HCT116 (cell line): ENCODE measurements around the gene HCN2. TPM values are rescaled to one million over a fixed set of nuclear protein-coding genes. Genes with fewer than 3 reads are reported as not detected.

ENCODE experiments used
- ATAC-seq: fragments of 200-7000 bp; cut with Tn5 transposase; 2 replicates; pipeline ENCODE4 v1.9.1; 2020; ENCODE audit warnings: mild to moderate bottlenecking, moderate library complexity
- BruUV-seq: library from RNA; stranded (reverse); fragments of 400-500 nt; replicated peaks from 2 replicates; lab custom pipeline; 2021; lab: Mats Ljungman, UMichigan
- CTCF ChIA-PET: fragments of 300-600 bp; sonication (Branson Sonifier 250); formaldehyde crosslinking; loops from one replicate; lab custom pipeline; 2021; ENCODE audit warnings: antibody characterized with exemption; lab: Charles Lee
- POLR2A ChIA-PET: fragments of 300-600, 350-600 bp; sonication (Branson Sonifier 250); formaldehyde crosslinking; loops from one replicate; lab custom pipeline; 2021; ENCODE audit warnings: antibody characterized with exemption; lab: Charles Lee
- RAD21 ChIA-PET, 2 experiments: fragments of 300-600 bp; sonication (Branson Sonifier 250); formaldehyde crosslinking; loops; one replicate each; lab custom pipeline; 2023; ENCODE audit warnings: low total read pairs in 2 of 2; ENCODE audit not compliant: uncharacterized antibody in 2 of 2, unreplicated experiment in 2 of 2, low non-redundant PET in 1 of 2; lab: Charles Lee
- DNase-seq: peaks from one replicate; pipeline ENCODE4 v3.0.0-alpha.2; 2010; ENCODE audit warnings: low read depth, low spot score
- H2AFZ ChIP-seq: fragments of 200-600 bp; shearing (Covaris generic), sonication (generic); 2 replicates; pipeline ENCODE4 v1.6.1; 2017; ENCODE audit warnings: low read depth, mixed run types, mixed read lengths, antibody characterized with exemption, low read length; ENCODE audit not compliant: poor library complexity, severe bottlenecking
- H3K27ac ChIP-seq: 2 replicates; pipeline ENCODE4 v1.5.1; 2012; ENCODE audit warnings: low read depth, low read length
- H3K27me3 ChIP-seq: fragments of 200-600 bp; sonication (generic); 2 replicates; pipeline ENCODE4 v1.6.1; 2016; ENCODE audit warnings: mixed run types, low read length, mixed read lengths; ENCODE audit not compliant: insufficient read depth
- H3K36me3 ChIP-seq, 2 experiments: fragments of 200-500 bp in 1 of 2; fragments of 200-600 bp in 1 of 2; sonication (Bioruptor generic) in 1 of 2; sonication (generic) in 1 of 2; 2 replicates each; pipeline versions ENCODE4 v1.5.1 to v1.6.1; 2014 to 2016; ENCODE audit warnings: low read length in 2 of 2, inconsistent platforms in 1 of 2, mixed read lengths in 1 of 2, mixed run types in 1 of 2; ENCODE audit not compliant: insufficient read depth in 2 of 2, control insufficient read depth in 1 of 2
- H3K4me1 ChIP-seq, 2 experiments: fragments of 200-600 bp in 1 of 2; sonication (generic) in 1 of 2; 2 replicates each; pipeline versions ENCODE4 v1.5.1 to v1.6.1; 2012 to 2017; ENCODE audit warnings: low read length in 2 of 2, inconsistent platforms in 1 of 2, mild to moderate bottlenecking in 1 of 2, mixed read lengths in 1 of 2, mixed run types in 1 of 2, moderate library complexity in 1 of 2; ENCODE audit not compliant: insufficient read depth in 2 of 2, control insufficient read depth in 1 of 2
- H3K4me2 ChIP-seq: fragments of 200-600 bp; sonication (generic); 2 replicates; pipeline ENCODE4 v1.6.1; 2017; ENCODE audit warnings: mixed run types, low read length, mixed read lengths
- H3K4me3 ChIP-seq, 2 experiments: fragments of 200-600 bp in 1 of 2; sonication (generic) in 1 of 2; replicated peaks in 1 of 2; 2 replicates each; pipeline ENCODE4 v1.5.1; 2011 to 2016; ENCODE audit warnings: low read length in 2 of 2, control low read depth in 1 of 2, low read depth in 1 of 2, mild to moderate bottlenecking in 1 of 2, mixed read lengths in 1 of 2, mixed run types in 1 of 2
- H3K79me2 ChIP-seq: fragments of 200-600 bp; sonication (generic); 2 replicates; pipeline ENCODE4 v1.6.1; 2017; ENCODE audit warnings: mild to moderate bottlenecking, mixed run types, low read length, moderate library complexity, mixed read lengths; ENCODE audit not compliant: insufficient read depth
- H3K9ac ChIP-seq: fragments of 200-600 bp; sonication (generic); 2 replicates; pipeline ENCODE4 v1.6.1; 2016; ENCODE audit warnings: low read length, mixed read lengths
- H3K9me2 ChIP-seq: fragments of 200-600 bp; sonication (generic), shearing (Covaris generic); 2 replicates; pipeline ENCODE4 v1.6.1; 2017; ENCODE audit warnings: mixed run types, mild to moderate bottlenecking, moderate library complexity; ENCODE audit not compliant: insufficient read depth
- H3K9me3 ChIP-seq, 2 experiments: fragments of 200-500 bp in 1 of 2; fragments of 200-600 bp in 1 of 2; sonication (Bioruptor generic) in 1 of 2; sonication (generic) in 1 of 2; 2 replicates each; pipeline ENCODE4 v1.6.1; 2014 to 2017; ENCODE audit warnings: low read length in 2 of 2, mixed read lengths in 2 of 2, inconsistent platforms in 1 of 2, low read depth in 1 of 2, mild to moderate bottlenecking in 1 of 2, mixed run types in 1 of 2, moderate library complexity in 1 of 2; ENCODE audit not compliant: control insufficient read depth in 1 of 2, insufficient read depth in 1 of 2
- H4K20me1 ChIP-seq: fragments of 200-600 bp; sonication (generic), shearing (Covaris generic); 2 replicates; pipeline ENCODE4 v1.6.1; 2017; ENCODE audit warnings: mixed run types, mild to moderate bottlenecking, moderate library complexity; ENCODE audit not compliant: insufficient read depth
- CEBPB ChIP-seq: IDR thresholded peaks from 2 replicates; pipeline ENCODE4 v1.6.1; 2012; ENCODE audit warnings: low read depth
- CTCF ChIP-seq, 3 experiments: fragments of 200-600 bp in 1 of 3; sonication (generic) in 1 of 3; IDR thresholded peaks in 2 of 3; conservative IDR thresholded peaks in 1 of 3; 2 replicates each; pipeline ENCODE4 v1.5.1; 2012 to 2017; ENCODE audit warnings: low read depth in 2 of 3, low read length in 2 of 3, antibody characterized with exemption in 1 of 3, borderline replicate concordance in 1 of 3, control low read depth in 1 of 3, mild to moderate bottlenecking in 1 of 3, mixed read lengths in 1 of 3, mixed run types in 1 of 3, moderate library complexity in 1 of 3; ENCODE audit not compliant: insufficient read depth in 1 of 3
- EGR1 ChIP-seq: IDR thresholded peaks from 2 replicates; pipeline ENCODE4 v1.6.1; 2012; ENCODE audit warnings: low read depth
- POLR2AphosphoS5 ChIP-seq: IDR thresholded peaks from 2 replicates; pipeline ENCODE4 v1.6.1; 2011; ENCODE audit warnings: mild to moderate bottlenecking, low read depth, low read length, moderate library complexity
- RAD21 ChIP-seq: IDR thresholded peaks from 2 replicates; pipeline ENCODE4 v1.6.1; 2012; ENCODE audit warnings: low read depth, mild to moderate bottlenecking
- SIN3A ChIP-seq: IDR thresholded peaks from 2 replicates; pipeline ENCODE4 v1.6.1; 2012; ENCODE audit warnings: low read depth
- SP1 ChIP-seq: IDR thresholded peaks from 2 replicates; pipeline ENCODE4 v1.6.1; 2012; ENCODE audit warnings: low read depth
- SRF ChIP-seq: IDR thresholded peaks from 2 replicates; pipeline ENCODE4 v1.6.1; 2012; ENCODE audit warnings: low read depth
- TCF7L2 ChIP-seq: IDR thresholded peaks from 2 replicates; pipeline ENCODE4 v1.7.0; 2011; ENCODE audit warnings: borderline replicate concordance, inconsistent platforms; ENCODE audit not compliant: insufficient read depth, insufficient read length; ENCODE audit errors: extremely low read depth
- ZNF274 ChIP-seq: fragments of 200-500 bp; sonication (Bioruptor generic); IDR thresholded peaks from 2 replicates; pipeline ENCODE4 v1.6.1; 2014; ENCODE audit warnings: mild to moderate bottlenecking, low read depth, low read length, inconsistent platforms
- intact Hi-C: fragments of 100-400 bp; cut with micrococcal nuclease; formaldehyde crosslinking; loops from 2 replicates; pipeline ENCODE4 v1.10.0; 2022
- total RNA-seq: library from RNA; stranded (reverse); gene quantifications from one replicate; pipeline ENCODE4 v1.2.1, GENCODE V29; 2021; ENCODE audit not compliant: unreplicated experiment

Gene HCN2
- total RNA-seq, 1 experiment from 2014 or later = 2.4 TPM

DNA sequence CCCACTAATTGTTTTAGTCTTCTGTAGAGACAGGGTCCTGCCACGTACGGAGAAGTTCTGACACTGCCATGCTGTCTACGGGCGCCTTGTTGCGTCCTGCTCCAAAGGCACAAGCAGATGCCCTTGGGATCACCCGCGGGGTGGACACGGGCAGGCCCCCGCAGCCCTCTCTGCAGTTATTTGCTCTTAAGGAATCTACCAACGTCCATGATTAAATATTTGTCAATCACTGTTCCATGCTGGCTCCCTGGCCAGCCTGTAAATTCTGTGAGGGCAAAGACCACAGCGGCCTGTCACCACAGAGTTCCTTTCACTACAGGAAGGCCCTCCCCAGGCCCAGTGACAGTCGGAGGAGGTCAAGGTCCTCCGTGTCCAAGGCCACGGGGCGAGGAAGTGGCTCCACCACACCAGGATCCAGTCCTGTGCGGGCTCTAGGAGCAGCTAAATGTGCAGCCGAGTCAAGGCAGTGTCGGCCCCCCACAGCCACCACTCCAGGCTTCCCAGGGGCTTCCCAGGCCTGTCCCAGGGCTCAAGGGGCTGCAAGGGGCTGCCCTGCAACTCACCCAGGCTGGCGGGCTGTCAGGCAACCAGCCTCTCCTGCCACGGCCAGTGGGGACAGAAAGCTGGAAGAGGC lies 71.2 kb downstream of the HCN2 start:
- ATAC-seq (no peak), DNase-seq (no peak)
- RAD21 ChIA-PET = no interaction called here
- peaks cover 5% of the 10 kb centered on the region; the same call in 1 of the 2 replicates for H4K20me1 ChIP-seq
- H3K4me3 ChIP-seq = peak overlapping the region; percentile 64 to 96
- POLR2A ChIA-PET = no interaction called here
- H3K27me3 ChIP-seq = no peaks in the 10 kb centered on the region
- peaks cover 70% of the 10 kb centered on the region for H3K79me2 ChIP-seq
- peak overlapping the region; percentile 99 for H3K4me2 ChIP-seq
- H3K36me3 ChIP-seq = peaks cover 3 to 21% of the 10 kb centered on the region in 2 experiments; a peak in 2 of 4 replicates
- CTCF ChIA-PET = no interaction called here
- peak overlapping the region; percentile 99 for H3K27ac ChIP-seq
- intact Hi-C loops = no loop called here
- H3K9ac ChIP-seq = peak overlapping the region; percentile 98
- no peaks in the 10 kb centered on the region for H3K9me2 ChIP-seq
- H3K4me1 ChIP-seq = peaks cover 18 to 35% of the 10 kb centered on the region in 2 experiments
- TF ChIP-seq SIN3A (no peak), EGR1 (no peak), RAD21 (no peak), CTCF (IDR thresholded peaks at IDR 0.05 in 2 of 3, conservative IDR thresholded peaks at IDR 0.05 in 1 of 3; ENCODE audit: borderline replicate concordance in 1 of 3, insufficient read depth in 1 of 3, low read depth in 2 of 3, low read length in 2 of 3) (no peak), POLR2AphosphoS5 (no peak), CEBPB (no peak), TCF7L2 (no peak), ZNF274 (no peak), SP1 (no peak), SRF (no peak)
- no peak overlapping the region for H2AFZ ChIP-seq
- no TSS peak for BruUV-seq
- H3K9me3 ChIP-seq = no peaks in the 10 kb centered on the region
